Activated B cell treated with CpG ODN at 0.5 μM for 24 hours (primary cell): ENCODE results near the gene ADARB2. TPM values are rescaled to one million over a fixed set of nuclear protein-coding genes. Genes with fewer than 3 reads are reported as not detected.

Experiments used
- ATAC-seq: fragments of 200-7000 bp; cut with Tn5 transposase; one replicate; pipeline ENCODE4 v1.10.0; 2021; ENCODE audit warnings: low read depth, mild to moderate bottlenecking, moderate library complexity
- CTCF ChIA-PET: fragments of 350-600 bp; sonication (Branson Sonifier 250); formaldehyde crosslinking; loops from one replicate; lab custom pipeline; 2021; ENCODE audit warnings: antibody characterized with exemption; lab: Charles Lee
- POLR2A ChIA-PET: fragments of 350-600 bp; sonication (Branson Sonifier 250); formaldehyde crosslinking; loops from one replicate; lab custom pipeline; 2021; ENCODE audit warnings: antibody characterized with exemption; lab: Charles Lee
- DNase-seq: peaks from one replicate; pipeline ENCODE4 v3.0.0; 2022
- H3K27ac Mint-ChIP-seq: one replicate; pipeline ENCODE4 v1.8.0; 2020; ENCODE audit warnings: mixed read lengths
- H3K27me3 Mint-ChIP-seq: one replicate; pipeline ENCODE4 v1.8.0; 2021; ENCODE audit warnings: mixed read lengths
- H3K36me3 Mint-ChIP-seq: one replicate; pipeline ENCODE4 v1.8.0; 2021; ENCODE audit warnings: low read depth, mixed read lengths
- H3K4me1 Mint-ChIP-seq: one replicate; pipeline ENCODE4 v1.8.0; 2021; ENCODE audit warnings: mixed read lengths
- H3K4me3 Mint-ChIP-seq: one replicate; pipeline ENCODE4 v1.8.0; 2020; ENCODE audit warnings: mild to moderate bottlenecking, mixed read lengths
- H3K9me3 Mint-ChIP-seq: one replicate; pipeline ENCODE4 v1.8.0; 2020; ENCODE audit warnings: mixed read lengths
- intact Hi-C: fragments of 100-400 bp; cut with micrococcal nuclease; formaldehyde crosslinking; loops from one replicate; pipeline ENCODE4 v1.15.1; 2024
- total RNA-seq: library from RNA; stranded (reverse); gene quantifications from 2 replicates; pipeline ENCODE4 v1.2.3, GENCODE V29; 2022
- TF ChIP-seq, protein P1 (sequence below): fragments of 200-600 bp; IDR thresholded peaks from one replicate; pipeline ENCODE4 v1.8.0; 2022; ENCODE audit warnings: antibody characterized with exemption, mild to moderate bottlenecking

Gene ADARB2
- total RNA-seq, 1 donor from 2014 or later = 0.11 TPM

DNA sequence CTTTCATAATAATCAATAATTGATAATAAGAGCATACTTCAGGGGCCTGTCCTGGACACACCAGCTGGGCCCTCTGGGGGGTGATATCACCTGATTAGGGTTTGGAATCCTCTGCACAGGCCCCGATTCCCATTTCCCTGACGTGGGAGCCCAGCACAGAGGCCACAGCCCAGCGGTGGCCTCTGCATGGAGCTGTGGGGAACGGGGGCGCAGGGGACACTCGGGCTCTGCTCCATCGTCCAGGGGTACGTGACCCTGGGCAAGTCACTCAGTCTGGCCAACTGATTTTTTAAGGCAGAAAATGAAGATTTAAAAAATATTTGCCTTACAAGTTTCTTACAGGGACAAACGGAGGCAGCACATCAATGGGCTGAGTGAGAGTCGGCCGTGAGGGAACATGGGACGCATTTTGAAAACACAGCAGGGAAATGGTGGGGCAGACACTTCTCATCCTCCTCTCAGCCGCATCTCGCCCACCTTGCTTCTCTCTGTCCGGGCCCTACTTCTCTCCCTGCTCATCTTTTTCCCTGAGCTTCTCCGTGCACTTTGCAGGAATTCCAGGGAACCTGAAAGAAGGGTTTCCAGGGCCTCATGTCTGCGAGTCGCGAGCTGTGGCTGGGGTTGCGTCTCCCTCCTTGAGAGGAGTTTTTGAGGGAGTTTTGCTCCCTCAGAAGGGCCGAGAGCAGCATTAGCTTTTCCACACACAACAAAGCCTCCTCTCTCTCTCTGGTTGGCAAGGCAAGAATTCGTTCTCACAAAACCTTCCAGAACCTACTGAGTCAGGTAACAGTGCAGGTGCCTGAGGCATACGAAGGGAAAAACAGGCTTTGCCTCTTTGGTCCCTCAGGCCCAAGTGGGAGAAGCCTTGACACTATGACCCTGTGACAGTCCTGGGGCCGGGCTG, 369.1 kb downstream of the ADARB2 start:
- ATAC-seq (no peak), DNase-seq (no peak)
- ChIA-PET POLR2A (no interaction called here), CTCF (interaction anchor here (0.8 to 1.0 kb wide), 3 partner anchors 8 to 69 kb away, joined by 3 to 5 read pairs (median 4); no protein-coding TSS in a partner anchor)
- Mint-ChIP-seq H3K4me1 (no peaks in the 10 kb centered on the region), H3K27ac (no peak overlapping the region), H3K9me3 (no peaks in the 10 kb centered on the region), H3K4me3 (no peak overlapping the region), H3K36me3 (no peaks in the 10 kb centered on the region), H3K27me3 (peaks cover 23% of the 10 kb centered on the region)
- intact Hi-C loops = no loop called here
- TF ChIP-seq, protein P1, sequence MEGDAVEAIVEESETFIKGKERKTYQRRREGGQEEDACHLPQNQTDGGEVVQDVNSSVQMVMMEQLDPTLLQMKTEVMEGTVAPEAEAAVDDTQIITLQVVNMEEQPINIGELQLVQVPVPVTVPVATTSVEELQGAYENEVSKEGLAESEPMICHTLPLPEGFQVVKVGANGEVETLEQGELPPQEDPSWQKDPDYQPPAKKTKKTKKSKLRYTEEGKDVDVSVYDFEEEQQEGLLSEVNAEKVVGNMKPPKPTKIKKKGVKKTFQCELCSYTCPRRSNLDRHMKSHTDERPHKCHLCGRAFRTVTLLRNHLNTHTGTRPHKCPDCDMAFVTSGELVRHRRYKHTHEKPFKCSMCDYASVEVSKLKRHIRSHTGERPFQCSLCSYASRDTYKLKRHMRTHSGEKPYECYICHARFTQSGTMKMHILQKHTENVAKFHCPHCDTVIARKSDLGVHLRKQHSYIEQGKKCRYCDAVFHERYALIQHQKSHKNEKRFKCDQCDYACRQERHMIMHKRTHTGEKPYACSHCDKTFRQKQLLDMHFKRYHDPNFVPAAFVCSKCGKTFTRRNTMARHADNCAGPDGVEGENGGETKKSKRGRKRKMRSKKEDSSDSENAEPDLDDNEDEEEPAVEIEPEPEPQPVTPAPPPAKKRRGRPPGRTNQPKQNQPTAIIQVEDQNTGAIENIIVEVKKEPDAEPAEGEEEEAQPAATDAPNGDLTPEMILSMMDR = no peak

DNA sequence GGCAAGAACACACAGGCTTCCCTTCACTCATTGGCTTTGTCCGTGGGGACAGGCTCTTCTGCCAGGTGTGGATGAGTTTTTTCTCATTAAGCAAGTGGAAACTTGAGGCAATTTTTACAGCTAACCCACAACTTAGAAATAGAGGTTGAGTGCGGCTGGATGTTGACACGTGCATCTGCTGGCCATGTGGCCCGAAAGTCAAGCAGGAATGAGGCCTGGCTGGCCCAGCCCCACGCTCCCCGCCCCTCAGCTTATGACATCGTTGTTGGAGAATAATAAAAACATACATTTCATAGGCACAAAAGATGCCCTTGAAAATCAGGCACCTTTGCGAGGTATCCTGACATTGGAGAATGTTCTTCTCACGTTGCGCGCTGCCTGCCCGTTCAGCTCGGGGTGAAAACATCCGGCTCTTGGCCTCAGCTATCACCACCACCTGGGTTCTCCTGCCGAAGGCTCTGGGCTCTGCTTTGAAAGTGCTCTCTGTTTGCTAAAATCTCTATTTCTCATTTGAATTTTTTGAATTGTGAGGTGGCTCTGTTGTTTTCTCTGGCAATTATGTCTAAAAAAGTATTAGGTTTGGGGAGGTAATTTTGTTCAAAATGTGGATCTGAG, 370.4 kb downstream of the ADARB2 start:
- no peaks in the 10 kb centered on the region for H3K9me3 Mint-ChIP-seq
- TF ChIP-seq, protein P1 = no peak
- intact Hi-C loops = no loop called here
- ATAC-seq = no peak
- no peak overlapping the region for H3K4me3 Mint-ChIP-seq
- H3K4me1 Mint-ChIP-seq = no peaks in the 10 kb centered on the region
- H3K36me3 Mint-ChIP-seq = no peaks in the 10 kb centered on the region
- CTCF ChIA-PET = no interaction called here
- H3K27ac Mint-ChIP-seq = no peak overlapping the region
- no peak for DNase-seq
- POLR2A ChIA-PET = no interaction called here
- peaks cover 23% of the 10 kb centered on the region for H3K27me3 Mint-ChIP-seq

DNA sequence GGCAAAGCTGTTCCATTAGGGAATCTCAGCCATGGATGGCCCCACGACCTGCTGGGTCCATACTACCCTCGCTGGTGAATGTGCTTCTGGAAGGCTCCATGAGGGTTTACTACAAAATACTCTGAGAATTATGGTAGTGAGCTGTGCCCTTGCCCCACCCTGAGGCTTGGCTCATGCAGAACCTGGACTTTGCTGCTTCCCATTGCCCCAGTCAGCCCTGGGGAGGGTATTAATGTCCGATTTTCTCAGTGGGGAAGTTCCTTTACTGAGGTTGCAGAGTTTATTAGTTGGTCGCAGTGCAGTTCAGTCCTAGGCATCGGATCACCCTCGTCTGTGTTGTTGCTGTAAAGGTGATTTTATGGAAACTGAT, 371.0 kb downstream of the ADARB2 start:
- H3K27me3 Mint-ChIP-seq = peaks cover 26% of the 10 kb centered on the region
- TF ChIP-seq, protein P1 = no peak
- intact Hi-C loops = no loop called here
- H3K4me3 Mint-ChIP-seq = no peak overlapping the region
- no peaks in the 10 kb centered on the region for H3K36me3 Mint-ChIP-seq
- CTCF ChIA-PET = no interaction called here
- no peaks in the 10 kb centered on the region for H3K4me1 Mint-ChIP-seq
- no peaks in the 10 kb centered on the region for H3K9me3 Mint-ChIP-seq
- ATAC-seq = no peak
- DNase-seq = no peak
- no peak overlapping the region for H3K27ac Mint-ChIP-seq
- POLR2A ChIA-PET = no interaction called here

DNA sequence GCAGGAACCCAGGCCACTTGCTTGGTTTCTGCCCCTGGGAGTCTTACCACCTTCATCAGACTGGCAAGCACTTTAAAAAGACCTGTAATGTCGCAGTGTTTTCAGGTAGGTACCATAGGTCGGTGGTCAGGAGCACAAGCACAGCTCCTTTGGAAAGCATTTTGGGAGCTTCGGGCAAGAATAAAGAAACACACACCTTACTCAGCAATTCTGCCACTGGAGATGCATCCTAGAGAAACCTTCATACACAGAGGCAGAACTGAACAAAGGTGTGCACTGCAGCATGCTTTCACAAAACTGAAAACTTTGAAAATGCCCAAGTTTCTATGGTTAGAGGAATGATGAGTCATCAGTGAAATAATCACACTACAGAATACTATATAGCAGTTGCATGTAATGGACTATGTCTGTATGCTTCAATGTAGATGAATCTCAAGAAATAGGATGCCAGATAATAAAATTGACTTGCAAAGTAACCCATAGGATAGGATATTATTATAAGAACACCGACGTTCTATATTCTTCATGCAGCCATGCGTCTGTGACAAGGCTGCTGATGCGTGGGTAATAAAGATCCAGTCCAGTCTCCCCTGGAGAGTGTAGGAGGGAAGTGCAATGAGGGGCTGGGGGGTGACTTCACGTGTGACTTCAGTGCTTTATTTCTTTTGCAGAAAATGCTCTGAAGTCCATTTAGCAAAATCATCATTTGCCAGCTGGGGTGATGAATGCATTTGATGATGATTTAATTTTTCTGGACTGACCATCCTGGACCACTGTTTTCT, 371.6 kb downstream of the ADARB2 start:
- intact Hi-C loops = no loop called here
- H3K27ac Mint-ChIP-seq = no peak overlapping the region
- POLR2A ChIA-PET = no interaction called here
- no peaks in the 10 kb centered on the region for H3K36me3 Mint-ChIP-seq
- DNase-seq (no peak), ATAC-seq (no peak)
- H3K4me3 Mint-ChIP-seq = no peak overlapping the region
- TF ChIP-seq, protein P1 = no peak
- CTCF ChIA-PET = no interaction called here
- peaks cover 28% of the 10 kb centered on the region for H3K27me3 Mint-ChIP-seq
- H3K9me3 Mint-ChIP-seq = no peaks in the 10 kb centered on the region
- H3K4me1 Mint-ChIP-seq = no peaks in the 10 kb centered on the region
